Panc1 (cell line): ENCODE results near the gene CCL2. TPM values are rescaled to one million over a fixed set of nuclear protein-coding genes. Genes with fewer than 3 reads are reported as not detected.

ENCODE experiments used
- ATAC-seq: fragments of 200-7000 bp; cut with Tn5 transposase; 2 replicates; pipeline ENCODE4 v1.9.1; 2020; ENCODE audit warnings: mild to moderate bottlenecking, moderate library complexity
- Bru-seq: library from RNA; stranded (reverse); fragments of 400-500 nt; gene quantifications from one replicate; lab custom pipeline; 2021; lab: Mats Ljungman, UMichigan
- BruChase-seq, 2 experiments: library from RNA; stranded (reverse); fragments of 400-500 nt; gene quantifications; one replicate each; lab custom pipeline; 2021; lab: Mats Ljungman, UMichigan
- BruUV-seq: library from RNA; stranded (reverse); fragments of 400-500 nt; replicated peaks from 2 replicates; lab custom pipeline; 2021; lab: Mats Ljungman, UMichigan
- CTCF ChIA-PET: fragments of 300-600 bp; sonication (Branson Sonifier 250); formaldehyde crosslinking; loops from one replicate; lab custom pipeline; 2022; ENCODE audit warnings: antibody characterized with exemption; lab: Charles Lee
- POLR2A ChIA-PET: fragments of 300-600 bp; sonication (Branson Sonifier 250); formaldehyde crosslinking; loops from one replicate; lab custom pipeline; 2022; ENCODE audit warnings: antibody characterized with exemption; lab: Charles Lee
- DNase-seq: peaks from one replicate; pipeline ENCODE4 v3.0.0-alpha.2; 2010; ENCODE audit warnings: low read depth, low spot score
- H3K27ac ChIP-seq: 2 replicates; pipeline ENCODE4 v1.5.1; 2011; ENCODE audit warnings: mild to moderate bottlenecking, low read length, inconsistent platforms
- H3K27me3 ChIP-seq: fragments of 200-500 bp; sonication (Bioruptor generic); 2 replicates; pipeline ENCODE4 v1.6.0; 2014; ENCODE audit warnings: low read length, inconsistent platforms; ENCODE audit not compliant: control insufficient read depth, insufficient read depth
- H3K36me3 ChIP-seq: fragments of 200-500 bp; sonication (Bioruptor generic); 2 replicates; pipeline ENCODE4 v1.5.1; 2014; ENCODE audit warnings: inconsistent platforms, mild to moderate bottlenecking, low read length, moderate library complexity; ENCODE audit not compliant: control insufficient read depth, insufficient read depth
- H3K4me1 ChIP-seq: 2 replicates; pipeline ENCODE4 v1.5.1; 2011; ENCODE audit warnings: inconsistent platforms, mild to moderate bottlenecking, low read length, moderate library complexity; ENCODE audit not compliant: control insufficient read depth, insufficient read depth
- H3K4me3 ChIP-seq, 2 experiments: 2 replicates each; pipeline ENCODE4 v1.5.1; 2011 to 2012; ENCODE audit warnings: low read depth in 2 of 2, low read length in 2 of 2, mild to moderate bottlenecking in 2 of 2, inconsistent platforms in 1 of 2, moderate library complexity in 1 of 2
- H3K9me3 ChIP-seq: fragments of 200-500 bp; sonication (Bioruptor generic); 2 replicates; pipeline ENCODE4 v1.5.1; 2014; ENCODE audit warnings: low read depth, mild to moderate bottlenecking, inconsistent platforms, low read length, moderate library complexity; ENCODE audit not compliant: control insufficient read depth, insufficient read depth
- CTCF ChIP-seq: fragments of 450-650 bp; IDR thresholded peaks from 2 replicates; pipeline ENCODE4 v1.5.1; 2017; ENCODE audit warnings: mild to moderate bottlenecking
- POLR2AphosphoS5 ChIP-seq: IDR thresholded peaks from 2 replicates; pipeline ENCODE4 v1.6.1; 2012; ENCODE audit warnings: mild to moderate bottlenecking, low read depth, low read length, moderate library complexity
- REST ChIP-seq, 2 experiments: IDR thresholded peaks; 2 replicates each; pipeline ENCODE4 v1.6.1; 2011 to 2012; ENCODE audit warnings: low read depth in 2 of 2, control low read depth in 1 of 2, low read length in 1 of 2, mild to moderate bottlenecking in 1 of 2, moderate library complexity in 1 of 2; ENCODE audit not compliant: insufficient read depth in 1 of 2
- SIN3A ChIP-seq: IDR thresholded peaks from 2 replicates; pipeline ENCODE4 v1.6.1; 2012; ENCODE audit warnings: low read depth, mild to moderate bottlenecking, low read length, moderate library complexity, borderline replicate concordance; ENCODE audit not compliant: insufficient read depth
- TCF7L2 ChIP-seq: IDR thresholded peaks from 2 replicates; pipeline ENCODE4 v1.6.1; 2011; ENCODE audit warnings: mild to moderate bottlenecking, low read depth, low read length, inconsistent platforms
- in situ Hi-C: cut with HindIII; loops from 2 replicates; pipeline ENCODE4 v1.10.0; 2016; ENCODE audit warnings: low sequenced_read_pairs, low pct_unique_long_range_greater_than_20kb
- intact Hi-C: fragments of 100-400 bp; cut with micrococcal nuclease; formaldehyde crosslinking; loops from one replicate; pipeline ENCODE4 v1.10.0; 2022; ENCODE audit not compliant: unreplicated experiment
- long read RNA-seq: library from polyadenylated mRNA; unstranded; transcript quantifications from one replicate; pipeline ENCODE4 v2.0.0, GENCODE V29; 2021; ENCODE audit not compliant: unreplicated experiment
- polyA plus RNA-seq: library from polyadenylated mRNA; unstranded; fragments of >200 nt; gene quantifications from one replicate; pipeline ENCODE4 v1.2.1, GENCODE V29; 2012; ENCODE audit warnings: missing spikeins; ENCODE audit not compliant: insufficient read length
- total RNA-seq: library from RNA; stranded (reverse); gene quantifications from one replicate; pipeline ENCODE4 v1.2.1, GENCODE V29; 2021; ENCODE audit not compliant: unreplicated experiment

CCL2 gene
- total RNA-seq, result 513 TPM
- 230 TPM for polyA plus RNA-seq
- percentile 100 among the genes with signal in this experiment for Bru-seq, nascent RNA
- percentile 100 among the genes with signal in this experiment for BruChase-seq, experiment 1, labeled RNA remaining after a 2-hour chase
- percentile 100 among the genes with signal in this experiment for BruChase-seq, experiment 2, labeled RNA remaining after a 6-hour chase
- long read RNA-seq, transcript CCL2-201 (3 exons, 741 nt), result major isoform, 374 of 520 reads
- long read RNA-seq, transcript CCL2-202 (2 exons, 736 nt), result minor isoform, 7 of 520 reads
- long read RNA-seq, transcript CCL2-203 (1 exons, 996 nt), result minor isoform, 133 of 520 reads
- long read RNA-seq, partial matches to known transcripts, result 3 of 520 reads
- long read RNA-seq, other reads (novel, unspliced or antisense), result 3 of 520 reads

GRCh38 chr17:34254651-34255380, at the start of gene CCL2:
CCL2 (plus strand) TSS chr17:34255285; CDS start chr17:34255350, 65 bp downstream.
- TF ChIP-seq CTCF, result no peak
- TF ChIP-seq POLR2AphosphoS5, result peak; percentile 86; the same call in 1 of the 2 replicates
- H3K27me3 ChIP-seq, result no peaks in the 10 kb centered on the region
- intact Hi-C loops, result loop anchor here (5.0 kb wide), 1 partner anchor 53 kb away; no protein-coding TSS in a partner anchor
- ChIA-PET POLR2A (no interaction called here), CTCF (interaction anchor here (0.7 to 2.0 kb wide), 3 partner anchors 51 to 107 kb away, joined by 3 to 21 read pairs (median 4); no protein-coding TSS in a partner anchor)
- H3K27ac ChIP-seq, result peak within 1 kb of the TSS; percentile 98
- H3K36me3 ChIP-seq, result no peaks in the 10 kb centered on the region
- peak within 1 kb of the TSS; percentile 62 to 81 for H3K4me3 ChIP-seq
- DNase-seq (no peak), ATAC-seq (peak; percentile 67)
- H3K4me1 ChIP-seq, result peaks cover 68% of the 10 kb centered on the region
- in situ Hi-C loops, result no loop called here
- TSS peak; percentile 91 for BruUV-seq
- H3K9me3 ChIP-seq, result no peaks in the 10 kb centered on the region

GRCh38 chr17:34205401-34205800, 49.7 kb upstream of the CCL2 start:
- TF ChIP-seq CTCF (no peak), SIN3A (no peak), POLR2AphosphoS5 (no peak), REST (IDR thresholded peaks at IDR 0.05; ENCODE audit: insufficient read depth in 1 of 2, low read depth in 2 of 2, low read length in 1 of 2) (no peak), TCF7L2 (no peak)
- H3K27me3 ChIP-seq, result no peaks in the 10 kb centered on the region
- no peak overlapping the region for H3K4me3 ChIP-seq
- DNase-seq, result no peak
- no peaks in the 10 kb centered on the region for H3K9me3 ChIP-seq
- peak overlapping the region; percentile 49 for H3K27ac ChIP-seq
- BruUV-seq, result no TSS peak
- ChIA-PET POLR2A (no interaction called here), CTCF (interaction anchor here (2.3 kb wide), 1 partner anchor 156 kb away, joined by 15 read pairs; no protein-coding TSS in a partner anchor)
- peaks cover 3% of the 10 kb centered on the region for H3K4me1 ChIP-seq
- no peaks in the 10 kb centered on the region for H3K36me3 ChIP-seq
- in situ Hi-C loops (no loop called here), intact Hi-C loops (loop anchor here (10.0 kb wide), 1 partner anchor 99 kb away; no protein-coding TSS in a partner anchor)
- no peak for ATAC-seq
